Spleen (tissue), 11 donors: Measurements from ENCODE around the gene CCDC88A. TPM values are rescaled to one million over a fixed set of nuclear protein-coding genes. Genes with fewer than 3 reads are reported as not detected.
"Not testable (repeated sequence)": the region's sequence is repeated elsewhere in the genome, so short reads cannot be mapped to it uniquely, and the experiment has no call there.

Experiments used
- DNase-seq: peaks from one replicate; pipeline ENCODE4 v3.0.0-alpha.2; 2020
- H3K27ac ChIP-seq, 8 donors: fragments of 200-600 bp; sonication (generic) in 7 of 8; 1 replicate in 4 of 8; 2 replicates in 4 of 8; pipeline versions ENCODE4 v1.5.0 to v1.8.0; 2016 to 2021; ENCODE audit warnings: inconsistent platforms in 4 of 8, mild to moderate bottlenecking in 4 of 8, moderate library complexity in 1 of 8
- H3K27me3 ChIP-seq, 7 donors: fragments of 200-600 bp; sonication (generic) in 6 of 7; replicated peaks in 1 of 7; 1 replicate in 4 of 7; 2 replicates in 3 of 7; pipeline versions ENCODE4 v1.5.0 to v1.8.0; 2016 to 2021; ENCODE audit warnings: inconsistent platforms in 3 of 7, mild to moderate bottlenecking in 1 of 7
- H3K36me3 ChIP-seq, 6 donors: fragments of 200-600 bp; sonication (generic) in 5 of 6; 1 replicate in 4 of 6; 2 replicates in 2 of 6; pipeline versions ENCODE4 v1.5.0 to v1.8.0; 2016 to 2021; ENCODE audit warnings: inconsistent platforms in 2 of 6
- H3K4me1 ChIP-seq, 6 donors: fragments of 200-600 bp; sonication (generic) in 5 of 6; 1 replicate in 3 of 6; 2 replicates in 3 of 6; pipeline versions ENCODE4 v1.5.0 to v1.8.0; 2016 to 2021; ENCODE audit warnings: inconsistent platforms in 3 of 6
- H3K4me3 ChIP-seq, 8 donors: fragments of 200-600 bp; sonication (generic) in 7 of 8; 1 replicate in 4 of 8; 2 replicates in 4 of 8; pipeline versions ENCODE4 v1.5.0 to v1.8.0; 2016 to 2021; ENCODE audit warnings: inconsistent platforms in 4 of 8, mild to moderate bottlenecking in 4 of 8, moderate library complexity in 2 of 8
- H3K9me3 ChIP-seq, 8 donors: fragments of 200-600 bp; sonication (generic) in 7 of 8; 1 replicate in 4 of 8; 2 replicates in 4 of 8; pipeline versions ENCODE4 v1.5.0 to v1.8.0; 2016 to 2021; ENCODE audit warnings: inconsistent platforms in 4 of 8
- POLR2A ChIP-seq, 3 donors: fragments of 450-650 bp; IDR thresholded peaks; one replicate each; pipeline ENCODE4 v1.5.1; 2017; ENCODE audit warnings: antibody characterized with exemption in 3 of 3, mild to moderate bottlenecking in 1 of 3
- POLR2AphosphoS5 ChIP-seq, 3 donors: sonication (generic); formaldehyde crosslinking; IDR thresholded peaks; one replicate each; pipeline ENCODE4 v1.5.1; 2017; ENCODE audit warnings: antibody characterized with exemption in 3 of 3
- WGBS, 5 donors: extraction: QIAGEN DNeasy Blood & Tissue Kit in 3 of 5; methylation state at CpG; one replicate each; pipeline versions ENCODE4 v1.1.5 to v1.1.7; 2013 to 2018; 5-methylcytosine and 5-hydroxymethylcytosine counted together
- intact Hi-C: fragments of 100-400 bp; cut with DNase I; formaldehyde crosslinking; loops from one replicate; pipeline ENCODE4 v1.15.0; 2023; ENCODE audit warnings: low total_unique reads
- polyA plus RNA-seq, 3 donors: library from polyadenylated mRNA; stranded (reverse); fragments of 200-250 nt; gene quantifications; one replicate each; pipeline ENCODE4 v1.2.1, GENCODE V29; 2013
- total RNA-seq, 7 donors: library from RNA; depleted of rRNA in 3 of 7; stranded (reverse); fragments of >200 nt in 3 of 7; fragmentation: NEBNext Ultra II Directional in 4 of 7; extraction: Animal tissue kit (Norgen Biotek cat#: 25700) in 4 of 7; gene quantifications; one replicate each; pipeline versions ENCODE4 v1.1.0 to v1.2.1, GENCODE V29; 2016 to 2021
- TF ChIP-seq, protein P1 (sequence below), 11 experiments: fragments of 200-600 bp in 7 of 11; fragments of 450-650 bp in 4 of 11; sonication (generic) in 4 of 11; IDR thresholded peaks in 8 of 11; conservative IDR thresholded peaks in 3 of 11; 1 replicate in 7 of 11; 2 replicates in 4 of 11; pipeline versions ENCODE4 v1.4.0 to v1.8.0; 2016 to 2021; ENCODE audit warnings: antibody characterized with exemption in 11 of 11, inconsistent platforms in 4 of 11, mild to moderate bottlenecking in 1 of 11
- donor health status: healthy with polysubstance abuse.
- donor health status: DM: no; HTN: no; CAD: no; lungs with moderate emphysema.
- donor health status: DM: no; HTN: no; CAD: no.
- donor health status: Bipolar disorder and iron deficiency.
- donor health status: healthy.
- donor health status: DM: no; HTN: no; CAD: no.
- donor health status: DM: yes; HTN: yes; CAD: no.

CCDC88A gene
- total and polyA plus RNA-seq, 10 donors: 16.4 to 130 (median 77.9) TPM

- H3K27me3 ChIP-seq: no peaks in the 10 kb centered on the region
- H3K9me3 ChIP-seq: no peaks in the 10 kb centered on the region
- no peak overlapping the region for H3K4me3 ChIP-seq
- H3K36me3 ChIP-seq: peaks cover 0 to 14% (median 0%) of the 10 kb centered on the region in 6 donors
- intact Hi-C loops: no loop called here
- DNase-seq: no peak
- no peaks in the 10 kb centered on the region for H3K4me1 ChIP-seq
- H3K27ac ChIP-seq: no peak overlapping the region
- TF ChIP-seq POLR2A (IDR thresholded peaks at IDR 0.05): no peak
- TF ChIP-seq POLR2AphosphoS5 (IDR thresholded peaks at IDR 0.05): no peak
- TF ChIP-seq, protein P1, sequence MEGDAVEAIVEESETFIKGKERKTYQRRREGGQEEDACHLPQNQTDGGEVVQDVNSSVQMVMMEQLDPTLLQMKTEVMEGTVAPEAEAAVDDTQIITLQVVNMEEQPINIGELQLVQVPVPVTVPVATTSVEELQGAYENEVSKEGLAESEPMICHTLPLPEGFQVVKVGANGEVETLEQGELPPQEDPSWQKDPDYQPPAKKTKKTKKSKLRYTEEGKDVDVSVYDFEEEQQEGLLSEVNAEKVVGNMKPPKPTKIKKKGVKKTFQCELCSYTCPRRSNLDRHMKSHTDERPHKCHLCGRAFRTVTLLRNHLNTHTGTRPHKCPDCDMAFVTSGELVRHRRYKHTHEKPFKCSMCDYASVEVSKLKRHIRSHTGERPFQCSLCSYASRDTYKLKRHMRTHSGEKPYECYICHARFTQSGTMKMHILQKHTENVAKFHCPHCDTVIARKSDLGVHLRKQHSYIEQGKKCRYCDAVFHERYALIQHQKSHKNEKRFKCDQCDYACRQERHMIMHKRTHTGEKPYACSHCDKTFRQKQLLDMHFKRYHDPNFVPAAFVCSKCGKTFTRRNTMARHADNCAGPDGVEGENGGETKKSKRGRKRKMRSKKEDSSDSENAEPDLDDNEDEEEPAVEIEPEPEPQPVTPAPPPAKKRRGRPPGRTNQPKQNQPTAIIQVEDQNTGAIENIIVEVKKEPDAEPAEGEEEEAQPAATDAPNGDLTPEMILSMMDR (IDR thresholded peaks at IDR 0.05 in 8 of 11, conservative IDR thresholded peaks at IDR 0.05 in 3 of 11): no peak
Measured at GRCh38 chr2:55399815-55400214, 19.8 kb downstream of the CCDC88A start.

DNA sequence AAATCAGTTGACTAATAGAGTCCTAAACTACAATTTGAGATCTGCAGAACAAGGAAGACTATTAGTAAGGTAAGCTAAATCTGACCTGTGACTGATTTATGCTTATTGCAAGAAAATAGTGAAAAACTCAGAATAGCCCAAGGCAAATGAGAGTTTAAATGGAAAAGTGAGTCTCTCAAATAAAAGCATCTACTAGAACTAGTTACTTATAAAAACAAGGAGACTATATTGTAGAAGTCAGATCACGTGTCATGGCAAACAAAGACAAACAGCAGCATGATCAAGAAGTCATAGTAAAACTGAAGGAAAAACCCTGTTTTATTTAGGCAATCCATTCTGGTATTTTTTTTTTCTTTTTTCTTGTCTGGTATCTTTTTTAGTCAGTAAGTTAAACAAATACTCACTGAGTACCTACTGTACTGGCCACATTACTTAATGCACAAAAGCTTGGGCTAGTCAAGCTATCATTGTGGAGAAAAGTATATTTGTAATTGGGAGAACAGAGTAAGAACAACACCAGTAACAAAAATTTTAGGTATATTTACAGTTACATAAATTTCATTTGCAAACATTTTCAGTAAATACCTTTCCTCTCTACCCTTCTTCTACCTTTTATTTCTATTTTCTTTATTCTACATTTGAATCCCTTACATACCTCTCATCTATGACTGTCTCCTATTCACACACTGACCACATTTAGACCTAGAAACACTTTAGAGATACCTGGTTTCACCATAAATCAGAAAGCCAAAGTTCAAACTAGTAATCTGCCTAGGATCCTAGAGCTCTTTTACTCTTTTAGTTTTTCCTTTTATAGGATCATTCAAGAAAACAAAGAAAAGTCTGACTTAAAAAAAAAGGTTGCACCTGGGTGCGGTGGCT lies 23.7 kb downstream of the CCDC88A start:
- no peak overlapping the region for H3K27ac ChIP-seq
- no peaks in the 10 kb centered on the region for H3K27me3 ChIP-seq
- 61 to 72% (median 66%) methylated on average over 2 of the region's 2 CpGs for WGBS, 5 donors
- peaks cover 0 to 13% (median 8%) of the 10 kb centered on the region in 8 donors for H3K9me3 ChIP-seq
- TF ChIP-seq POLR2AphosphoS5 (IDR thresholded peaks at IDR 0.05) (no peak), POLR2A (IDR thresholded peaks at IDR 0.05) (no peak)
- TF ChIP-seq, protein P1 (IDR thresholded peaks at IDR 0.05 in 8 of 11, conservative IDR thresholded peaks at IDR 0.05 in 3 of 11): no peak
- H3K4me1 ChIP-seq: no peaks in the 10 kb centered on the region
- H3K36me3 ChIP-seq: no peaks in the 10 kb centered on the region
- intact Hi-C loops: no loop called here
- no peak overlapping the region for H3K4me3 ChIP-seq
- no peak for DNase-seq

DNA sequence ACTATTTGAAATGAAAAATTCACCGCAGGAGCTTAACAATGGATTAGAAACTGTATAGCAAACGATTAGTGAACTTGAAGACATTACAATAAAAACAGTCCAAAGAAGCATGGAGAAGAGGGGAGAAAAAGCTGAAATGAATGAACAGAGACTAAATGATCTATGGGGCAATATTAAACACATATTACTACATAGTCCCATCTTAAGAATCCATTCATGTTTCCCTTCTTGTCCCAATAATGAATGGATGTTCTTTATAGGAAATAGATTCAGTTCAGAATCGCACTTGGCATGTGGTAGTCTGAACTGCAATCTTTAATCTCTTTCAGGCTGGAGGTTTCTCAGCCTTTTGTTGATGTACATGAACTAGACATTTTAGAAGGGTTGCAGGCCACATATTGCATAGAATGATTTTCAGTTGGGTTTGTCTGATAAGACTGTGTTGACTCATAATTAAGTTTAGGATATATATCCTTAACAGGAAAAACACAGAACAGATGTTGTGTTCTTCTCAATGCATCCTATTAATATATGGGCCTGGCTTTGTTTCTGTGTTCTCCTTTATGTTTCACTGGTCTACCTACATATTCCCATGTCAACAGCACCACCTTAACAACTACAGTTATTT lies 27.9 kb downstream of the CCDC88A start:
- no peaks in the 10 kb centered on the region for H3K27me3 ChIP-seq
- H3K27ac ChIP-seq: no peak overlapping the region
- peaks cover 0 to 7% (median 0%) of the 10 kb centered on the region in 6 donors for H3K4me1 ChIP-seq
- H3K36me3 ChIP-seq: no peaks in the 10 kb centered on the region
- TF ChIP-seq POLR2A (IDR thresholded peaks at IDR 0.05): no peak
- no peak for TF ChIP-seq POLR2AphosphoS5 (IDR thresholded peaks at IDR 0.05)
- TF ChIP-seq, protein P1 (IDR thresholded peaks at IDR 0.05 in 8 of 11, conservative IDR thresholded peaks at IDR 0.05 in 3 of 11): no peak
- H3K4me3 ChIP-seq: no peak overlapping the region
- WGBS, 5 donors: 75 to 84% (median 78%) methylated on average over 3 of the region's 3 CpGs
- DNase-seq: no peak
- intact Hi-C loops: no loop called here
- peaks cover 0 to 16% (median 11%) of the 10 kb centered on the region in 8 donors for H3K9me3 ChIP-seq

- Histone ChIP-seq H3K9me3 (peaks cover 0 to 16% (median 11%) of the 10 kb centered on the region in 8 donors), H3K4me1 (peaks cover 0 to 7% (median 0%) of the 10 kb centered on the region in 6 donors), H3K4me3 (no peak overlapping the region), H3K27me3 (no peaks in the 10 kb centered on the region), H3K36me3 (no peaks in the 10 kb centered on the region), H3K27ac (no peak overlapping the region)
- TF ChIP-seq, protein P1 (IDR thresholded peaks at IDR 0.05 in 8 of 11, conservative IDR thresholded peaks at IDR 0.05 in 3 of 11): no peak
- TF ChIP-seq POLR2A (IDR thresholded peaks at IDR 0.05) (no peak), POLR2AphosphoS5 (IDR thresholded peaks at IDR 0.05) (no peak)
- DNase-seq: no peak
- intact Hi-C loops: no loop called here
- WGBS, 5 donors: 78 to 94% (median 84%) methylated on average over 2 of the region's 2 CpGs
Measured at GRCh38 chr2:55391155-55391554, 28.5 kb downstream of the CCDC88A start.

DNA sequence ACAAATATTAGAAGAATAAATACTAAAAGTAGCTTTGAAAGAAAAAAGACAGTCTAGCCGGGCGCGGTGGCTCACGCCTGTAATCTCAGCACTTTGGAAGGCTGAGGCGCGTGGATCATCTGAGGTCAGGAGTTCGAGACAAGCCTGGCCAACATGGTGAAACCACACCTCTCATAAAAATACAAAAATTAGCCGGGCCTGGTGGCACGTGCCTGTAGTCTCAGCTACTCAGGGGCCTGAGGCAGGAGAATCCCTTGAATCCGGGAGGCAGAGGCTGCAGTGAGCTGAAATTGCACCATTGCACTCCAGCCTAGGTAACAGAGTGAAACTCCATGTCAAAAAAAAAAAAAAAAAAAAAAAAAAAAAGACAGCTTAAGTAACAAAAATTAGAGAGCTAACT lies 34.1 kb downstream of the CCDC88A start:
- intact Hi-C loops, H3K4me1 ChIP-seq, H3K36me3 ChIP-seq, H3K27ac ChIP-seq, H3K27me3 ChIP-seq, DNase-seq, H3K9me3 ChIP-seq, H3K4me3 ChIP-seq: not testable (repeated sequence)
- 90 to 99% (median 97%) methylated on average over 10 of the region's 10 CpGs for WGBS, 5 donors
